Measurements from ENCODE around the gene ENDOG.
"Not testable (repeated sequence)": the region's sequence is repeated elsewhere in the genome, so short reads cannot be mapped to it uniquely, and the experiment has no call there.

Gene ENDOG

GRCh38 chr9:128870128-128870940, 52.0 kb downstream of the ENDOG start:
- no peak for DNase-seq

DNA sequence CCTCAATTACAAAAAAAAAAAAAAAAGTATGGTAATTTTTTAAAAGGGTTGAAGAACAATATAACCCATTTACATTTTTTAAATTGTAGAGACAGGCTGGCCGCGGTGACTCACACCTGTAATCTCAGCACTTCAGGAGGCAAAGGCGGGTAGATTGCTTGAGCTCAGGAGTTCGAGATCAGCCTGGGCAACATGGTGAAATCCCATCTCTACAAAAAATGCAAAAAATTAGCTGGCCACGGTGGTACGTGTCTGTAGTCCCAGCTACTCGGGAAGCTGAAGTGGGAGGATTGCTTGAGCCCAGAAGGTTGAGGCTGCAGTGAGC, 52.6 kb downstream of the ENDOG start:
- not testable (repeated sequence) for DNase-seq

Measured in CD4-positive, alpha-beta T cell treated with Interferon gamma for 1 hour (primary cell).